ENCODE results near the gene ATP5MC2. TPM values are rescaled to one million over a fixed set of nuclear protein-coding genes. Genes with fewer than 3 reads are reported as not detected.

The ATP5MC2 gene
- total and polyA plus RNA-seq, 10 of the 15 experiments (the other 5 are each of a cell fraction or from before 2014, with no cell fraction given) = 379 to 1,090 (median 525) TPM

DNA sequence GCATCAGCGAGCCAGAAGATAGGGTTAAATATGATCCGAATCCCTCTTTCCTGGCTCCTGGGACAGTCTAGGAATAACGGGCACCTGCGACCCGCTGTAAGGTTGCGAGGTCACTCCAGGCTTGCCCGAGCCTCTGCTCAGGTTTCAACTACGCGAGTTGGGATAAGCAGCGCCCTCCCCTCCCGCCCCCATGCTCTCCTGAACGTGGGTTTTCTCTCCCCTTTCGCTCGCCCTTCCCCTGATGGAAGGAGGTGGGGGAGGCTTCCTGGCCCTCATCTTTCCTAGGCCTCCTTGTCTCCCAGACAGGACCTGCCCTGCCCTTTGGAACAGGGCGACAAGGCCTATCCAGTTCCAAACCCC lies 753 bp upstream of the ATP5MC2 start:
- Histone ChIP-seq H4K20me1 (ENCODE audit: control insufficient read depth, insufficient read depth) (no peaks in the 10 kb centered on the region), H3K4me2 (ENCODE audit: control insufficient read depth, insufficient read depth) (peak overlapping the region; percentile 98), H3K27ac (ENCODE audit: control insufficient read depth, insufficient read depth) (peak overlapping the region; percentile 58), H3K9me3 (replicated peaks; ENCODE audit: control insufficient read depth, insufficient read depth, low read length) (no peaks in the 10 kb centered on the region), H3K27me3 (replicated peaks in 1 of 2; ENCODE audit: control insufficient read depth in 2 of 2, insufficient read depth in 2 of 2, low read length in 1 of 2) (peaks cover 2 to 3% of the 10 kb centered on the region in 2 experiments; a peak in 1 of 4 replicates), H3K9ac (ENCODE audit: control insufficient read depth, insufficient read depth, low read length) (peak overlapping the region; percentile 61), H3K4me1 (ENCODE audit: control insufficient read depth, insufficient read depth, low read length) (peaks cover 7% of the 10 kb centered on the region), H3K4me3 (peak overlapping the region; percentile 71), H2AFZ (ENCODE audit: control insufficient read depth, low read depth, low read length) (peak overlapping the region; percentile 92), H3K36me3 (ENCODE audit: control insufficient read depth in 2 of 2, insufficient read depth in 2 of 2, low read length in 1 of 2) (peaks cover 1 to 8% of the 10 kb centered on the region in 2 experiments; a peak in 2 of 4 replicates), H3K79me2 (ENCODE audit: control insufficient read depth, insufficient read depth, low read length) (peaks cover 28% of the 10 kb centered on the region)
- RAD21 ChIA-PET (ENCODE audit: unreplicated experiment) = interaction anchor here (0.9 to 6.3 kb wide), 14 partner anchors 10 to 183 kb away, joined by 3 to 140 read pairs (median 4); partner anchors contain the start of gene ATF7
- no peak for FAIRE-seq
- TF ChIP-seq POLR2A (IDR thresholded peaks at IDR 0.05; ENCODE audit: low read depth, low read length) (no peak), RBBP5 (conservative IDR thresholded peaks at IDR 0.05) (no peak), IRF4 (IDR thresholded peaks at IDR 0.05; ENCODE audit: low read depth, low read length) (no peak), YY1 (IDR thresholded peaks at IDR 0.05; ENCODE audit: low read depth, low read length) (0 out of 2 replicates have a peak, but pooled peaks have one; percentile 13)
- no peak for DNase-seq (ENCODE audit: low read depth, low spot score)
- CTCF ChIA-PET = interaction anchor here (0.7 to 10.5 kb wide), 27 partner anchors 10 to 176 kb away, joined by 3 to 189 read pairs (median 7); partner anchors contain the start of gene TARBP2
- intact Hi-C loops (cut with micrococcal nuclease; ENCODE audit: unreplicated experiment) = loop anchor here (1.0 to 2.0 kb wide), 3 partner anchors 50 to 133 kb away; partner anchors contain the start of gene ATF7
- BruUV-seq (replicated peaks) = TSS peak; percentile 72
- WGBS (ENCODE audit: insufficient coverage, insufficient replicate concordance, low lambda C conversion rate, missing lambda C conversion rate) = 4% methylated on average over 8 of the region's 15 CpGs
- SMC1A ChIA-PET (ENCODE audit: uncharacterized antibody, unreplicated experiment) = interaction anchor here (1.0 to 6.5 kb wide), 15 partner anchors 9 to 168 kb away, joined by 3 to 112 read pairs (median 5); partner anchors contain the start of gene NPFF
- POLR2A ChIA-PET = interaction anchor here (0.5 to 5.2 kb wide), 3 partner anchors 54 to 133 kb away, joined by 4 to 35 read pairs (median 6); no protein-coding TSS in a partner anchor
- in situ Hi-C loops (cut with MboI) = loop anchor here (5.0 kb wide), 1 partner anchor 134 kb away; no protein-coding TSS in a partner anchor
- peak; percentile 16 for ATAC-seq

GRCh38 chr12:53674977-53675700 lies 744 bp downstream of the ATP5MC2 start:
- ATAC-seq = no peak
- in situ Hi-C loops (cut with MboI) (loop anchor here (5.0 kb wide), 1 partner anchor 133 kb away; no protein-coding TSS in a partner anchor), intact Hi-C loops (cut with micrococcal nuclease; ENCODE audit: unreplicated experiment) (no loop called here)
- peak overlapping the region; percentile 88 for H3K27ac ChIP-seq (ENCODE audit: control insufficient read depth, insufficient read depth)
- RAD21 ChIA-PET (ENCODE audit: unreplicated experiment) = interaction anchor here (0.6 to 6.3 kb wide), 24 partner anchors 12 to 596 kb away, joined by 3 to 140 read pairs (median 4); partner anchors contain the start of genes ATF7, SPRYD3 and TARBP2
- peak overlapping the region; percentile 97 for H3K4me3 ChIP-seq
- no peak for DNase-seq (ENCODE audit: low read depth, low spot score)
- H3K36me3 ChIP-seq (ENCODE audit: control insufficient read depth in 2 of 2, insufficient read depth in 2 of 2, low read length in 1 of 2) = peaks cover 1 to 11% of the 10 kb centered on the region in 2 experiments; a peak in 2 of 4 replicates
- peak overlapping the region; percentile 82 for H2AFZ ChIP-seq (ENCODE audit: control insufficient read depth, low read depth, low read length)
- H3K4me1 ChIP-seq (ENCODE audit: control insufficient read depth, insufficient read depth, low read length) = peaks cover 7% of the 10 kb centered on the region
- FAIRE-seq = no peak
- no peaks in the 10 kb centered on the region for H4K20me1 ChIP-seq (ENCODE audit: control insufficient read depth, insufficient read depth)
- POLR2A ChIA-PET = interaction anchor here (0.6 to 5.2 kb wide), 7 partner anchors 46 to 131 kb away, joined by 3 to 35 read pairs (median 6); partner anchors contain the start of gene ATF7
- peak overlapping the region; percentile 94 for H3K9ac ChIP-seq (ENCODE audit: control insufficient read depth, insufficient read depth, low read length)
- H3K79me2 ChIP-seq (ENCODE audit: control insufficient read depth, insufficient read depth, low read length) = peaks cover 28% of the 10 kb centered on the region
- TSS peak; percentile 74 for BruUV-seq (replicated peaks)
- peaks cover 2 to 3% of the 10 kb centered on the region in 2 experiments; a peak in 1 of 4 replicates for H3K27me3 ChIP-seq (replicated peaks in 1 of 2; ENCODE audit: control insufficient read depth in 2 of 2, insufficient read depth in 2 of 2, low read length in 1 of 2)
- SMC1A ChIA-PET (ENCODE audit: uncharacterized antibody, unreplicated experiment) = interaction anchor here (0.6 to 6.5 kb wide), 24 partner anchors 15 to 379 kb away, joined by 3 to 112 read pairs (median 4); partner anchors contain the start of genes CALCOCO1 and NPFF
- peak overlapping the region; percentile 80 for H3K4me2 ChIP-seq (ENCODE audit: control insufficient read depth, insufficient read depth)
- CTCF ChIA-PET = interaction anchor here (0.6 to 10.5 kb wide), 48 partner anchors 8 to 348 kb away, joined by 3 to 189 read pairs (median 4); partner anchors contain the start of genes ATF7, CALCOCO1, SP1 and TARBP2
- WGBS (ENCODE audit: insufficient coverage, insufficient replicate concordance, low lambda C conversion rate, missing lambda C conversion rate) = 69% methylated on average over 8 of the region's 8 CpGs
- no peaks in the 10 kb centered on the region for H3K9me3 ChIP-seq (replicated peaks; ENCODE audit: control insufficient read depth, insufficient read depth, low read length)
- TF ChIP-seq SP1 (IDR thresholded peaks at IDR 0.05; ENCODE audit: low read depth, low read length) = no peak
- no peak for TF ChIP-seq POLR2AphosphoS5 (IDR thresholded peaks at IDR 0.05; ENCODE audit: low read length)
- no peak for TF ChIP-seq POU2F2 (IDR thresholded peaks at IDR 0.05; ENCODE audit: borderline replicate concordance, low read depth, low read length)
- TF ChIP-seq SPI1 (IDR thresholded peaks at IDR 0.05; ENCODE audit: borderline replicate concordance, insufficient read depth, low read depth, low read length) = no peak
- TF ChIP-seq YBX1 (IDR thresholded peaks at IDR 0.05) = no peak
- no peak for TF ChIP-seq JUNB (IDR thresholded peaks at IDR 0.05)
- no peak for TF ChIP-seq ESRRA (IDR thresholded peaks at IDR 0.05; ENCODE audit: low read length)
- TF ChIP-seq EZH2 (IDR thresholded peaks at IDR 0.05; ENCODE audit: borderline replicate concordance, control insufficient read depth, low read depth, low read length) = no peak
- TF ChIP-seq IRF4 (IDR thresholded peaks at IDR 0.05; ENCODE audit: low read depth, low read length) = no peak
- TF ChIP-seq MEF2A (IDR thresholded peaks at IDR 0.05; ENCODE audit: insufficient read depth, low read depth, low read length) = no peak
- TF ChIP-seq CEBPB (IDR thresholded peaks at IDR 0.05; ENCODE audit: borderline replicate concordance in 1 of 2, low read depth in 2 of 2, low read length in 2 of 2) = no peak
- no peak for TF ChIP-seq TCF12 (IDR thresholded peaks at IDR 0.05; ENCODE audit: low read depth, low read length)
- TF ChIP-seq MTA2 (IDR thresholded peaks at IDR 0.05; ENCODE audit: low read depth) = no peak
- no peak for TF ChIP-seq RBBP5 (conservative IDR thresholded peaks at IDR 0.05)
- no peak for TF ChIP-seq SIX5 (IDR thresholded peaks at IDR 0.05; ENCODE audit: low read depth, low read length, severe bottlenecking)
